K562 (cell line): Measurements from ENCODE around the gene PBXIP1. TPM values are rescaled to one million over a fixed set of nuclear protein-coding genes. Genes with fewer than 3 reads are reported as not detected.

Experiments
- ATAC-seq: fragments of 200-7000 bp; cut with Tn5 transposase; 3 replicates; pipeline ENCODE4 v1.9.1; 2020; ENCODE audit warnings: moderate library complexity
- BruUV-seq: library from RNA; stranded (reverse); fragments of 400-500 nt; replicated peaks from 2 replicates; lab custom pipeline; 2021; lab: Mats Ljungman, UMichigan
- CTCF ChIA-PET: fragments of 300-600 bp; formaldehyde crosslinking; extraction: SDS; loops from one replicate; lab custom pipeline; 2021; ENCODE audit warnings: low intra/inter-chr PET ratio; lab: Yijun Ruan, JAX
- POLR2A ChIA-PET: fragments of 300-600, 350-650 bp; sonication (Branson Sonifier 250); formaldehyde crosslinking; extraction: SDS; loops from one replicate; lab custom pipeline; 2021; ENCODE audit warnings: antibody characterized with exemption, inconsistent platforms; lab: Yijun Ruan, JAX
- DNase-seq, 4 experiments: peaks; one replicate each; pipeline versions ENCODE4 v3.0.0 to v3.0.0-alpha.2; 2011 to 2018; ENCODE audit warnings: low spot score in 3 of 4, mixed read lengths in 3 of 4; ENCODE audit errors: extremely low read depth in 1 of 4
- FAIRE-seq: peaks from 2 replicates; lab custom pipeline; 2011; peaks lifted over from hg19 to GRCh38; lab: Jason Lieb, UNC
- H2AFZ ChIP-seq: 2 replicates; pipeline ENCODE4 v1.6.0; 2011; ENCODE audit warnings: low read depth, low read length, control low read depth, inconsistent platforms
- H3K27ac ChIP-seq: fragments of 200-600 bp; 3 replicates; pipeline ENCODE4 v1.8.0; 2011; ENCODE audit warnings: low read depth, mild to moderate bottlenecking, control low read depth, inconsistent platforms, low read length, moderate library complexity, mixed read lengths; ENCODE audit errors: extremely low read depth
- H3K27me3 ChIP-seq, 2 experiments: fragments of 300-600 bp in 1 of 2; 2 replicates in 1 of 2; 3 replicates in 1 of 2; pipeline versions ENCODE4 v1.6.0 to v1.8.0; 2011; ENCODE audit warnings: inconsistent platforms in 2 of 2, low read length in 2 of 2, mild to moderate bottlenecking in 1 of 2, mixed read lengths in 1 of 2, moderate library complexity in 1 of 2; ENCODE audit not compliant: control insufficient read depth in 2 of 2, insufficient read depth in 2 of 2
- H3K36me3 ChIP-seq: fragments of 300-600 bp; 3 replicates; pipeline ENCODE4 v1.8.0; 2011; ENCODE audit warnings: mild to moderate bottlenecking, low read length, inconsistent platforms; ENCODE audit not compliant: control insufficient read depth, insufficient read depth
- H3K4me1 ChIP-seq, 2 experiments: fragments of 200-600 bp in 1 of 2; replicated peaks in 1 of 2; 2 replicates in 1 of 2; 3 replicates in 1 of 2; pipeline versions ENCODE4 v1.5.1 to v1.8.0; 2011; ENCODE audit warnings: inconsistent platforms in 2 of 2, low read length in 2 of 2, mild to moderate bottlenecking in 1 of 2, mixed read lengths in 1 of 2, moderate library complexity in 1 of 2; ENCODE audit not compliant: control insufficient read depth in 2 of 2, insufficient read depth in 2 of 2
- H3K4me2 ChIP-seq: 2 replicates; pipeline ENCODE4 v1.6.1; 2011; ENCODE audit warnings: low read length, control low read depth, inconsistent platforms, mixed read lengths; ENCODE audit not compliant: insufficient read depth
- H3K4me3 ChIP-seq: fragments of 200-600 bp; sonication (generic), shearing (Covaris generic); 2 replicates; pipeline ENCODE4 v1.5.1; 2016; ENCODE audit warnings: control low read depth, inconsistent platforms
- H3K79me2 ChIP-seq: fragments of 200-600 bp; 3 replicates; pipeline ENCODE4 v1.8.0; 2011; ENCODE audit warnings: low read length, inconsistent platforms; ENCODE audit not compliant: control insufficient read depth, insufficient read depth
- H3K9ac ChIP-seq, 2 experiments: 2 replicates each; pipeline versions ENCODE4 v1.6.0 to v1.6.1; 2011; ENCODE audit warnings: low read depth in 2 of 2, low read length in 2 of 2, control low read depth in 1 of 2, inconsistent platforms in 1 of 2, mild to moderate bottlenecking in 1 of 2, mixed read lengths in 1 of 2; ENCODE audit not compliant: insufficient read depth in 1 of 2
- H3K9me1 ChIP-seq: one replicate; pipeline ENCODE4 v1.6.0; 2011; ENCODE audit warnings: inconsistent platforms, mild to moderate bottlenecking, low read length, moderate library complexity; ENCODE audit not compliant: control insufficient read depth, insufficient read depth
- H3K9me3 ChIP-seq: replicated peaks from 2 replicates; pipeline ENCODE4 v1.5.1; 2011; ENCODE audit warnings: low read depth, low read length, inconsistent platforms; ENCODE audit not compliant: control insufficient read depth, insufficient read depth
- H4K20me1 ChIP-seq: replicated peaks from 2 replicates; pipeline ENCODE4 v1.6.1; 2011; ENCODE audit warnings: low read length, inconsistent platforms, mixed read lengths; ENCODE audit not compliant: control insufficient read depth, insufficient read depth
- ARID1B ChIP-seq: fragments of 450-650 bp; IDR thresholded peaks from 2 replicates; pipeline ENCODE4 v1.6.1; 2016; ENCODE audit warnings: antibody characterized with exemption, mild to moderate bottlenecking, inconsistent platforms
- ARNT ChIP-seq, 2 experiments: fragments of 450-650 bp; IDR thresholded peaks; 2 replicates each; pipeline ENCODE4 v1.6.1; 2016; ENCODE audit warnings: mild to moderate bottlenecking in 1 of 2
- E2F6 ChIP-seq, 2 experiments: IDR thresholded peaks; 2 replicates each; pipeline ENCODE4 v1.6.1; 2011; ENCODE audit warnings: borderline replicate concordance in 1 of 2, control low read depth in 1 of 2, low read depth in 1 of 2, low read length in 1 of 2, mild to moderate bottlenecking in 1 of 2, mixed read lengths in 1 of 2, moderate library complexity in 1 of 2; ENCODE audit not compliant: insufficient read depth in 1 of 2, insufficient read length in 1 of 2, poor library complexity in 1 of 2, severe bottlenecking in 1 of 2; ENCODE audit errors: extremely low read depth in 1 of 2
- EGR1 ChIP-seq: fragments of 450-650 bp; conservative IDR thresholded peaks from 2 replicates; pipeline ENCODE4 v1.6.1; 2017; ENCODE audit warnings: mild to moderate bottlenecking
- GABPA ChIP-seq: fragments of 200-800 bp; sonication (Bioruptor generic); conservative IDR thresholded peaks from 2 replicates; pipeline ENCODE4 v1.6.1; 2016; ENCODE audit warnings: low read depth, missing genetic modification characterization, missing compliant biosample characterization
- MYC ChIP-seq, 2 experiments: fragments of 250-450 bp in 1 of 2; sonication (Bioruptor Pico) in 1 of 2; IDR thresholded peaks; 2 replicates each; pipeline versions ENCODE4 v1.5.1 to v1.6.1; 2012 to 2021; ENCODE audit warnings: low read depth in 2 of 2, borderline replicate concordance in 1 of 2, improper control_type of control experiment in 1 of 2, low read length in 1 of 2, mild to moderate bottlenecking in 1 of 2, moderate library complexity in 1 of 2
- RBM34 ChIP-seq: fragments of 200-400 bp; formaldehyde crosslinking; IDR thresholded peaks from 2 replicates; pipeline ENCODE4 v1.6.1; 2018; ENCODE audit warnings: low read length, borderline replicate concordance; ENCODE audit not compliant: insufficient read depth
- TEAD2 ChIP-seq: fragments of 450-650 bp; IDR thresholded peaks from 2 replicates; pipeline ENCODE4 v1.6.1; 2016; ENCODE audit warnings: missing genetic modification characterization, control low read depth, missing compliant biosample characterization
- TRIM24 ChIP-seq, 2 experiments: fragments of 450-650 bp; IDR thresholded peaks; 2 replicates each; pipeline ENCODE4 v1.6.1; 2016
- VEZF1 ChIP-seq: fragments of 200-800 bp; sonication (Bioruptor generic); IDR thresholded peaks from 2 replicates; pipeline ENCODE4 v1.6.1; 2017; ENCODE audit warnings: missing genetic modification characterization, missing compliant biosample characterization
- ZBTB7A ChIP-seq: IDR thresholded peaks from 2 replicates; pipeline ENCODE4 v1.6.1; 2011; ENCODE audit warnings: low read depth, mild to moderate bottlenecking, low read length, moderate library complexity, borderline replicate concordance; ENCODE audit not compliant: control insufficient read depth
- ZNF436 ChIP-seq: fragments of 250-450, 450-650 bp; sonication (Bioruptor Pico); formaldehyde crosslinking; IDR thresholded peaks from 2 replicates; pipeline ENCODE4 v1.7.0; 2020; ENCODE audit warnings: mild to moderate bottlenecking
- WGBS: fragments of 100-300 bp; shearing (Covaris generic); methylation state at CpG from one replicate; pipeline ENCODE4 v1.1.6; 2016; ENCODE audit warnings: low coverage, mixed read lengths; ENCODE audit not compliant: insufficient coverage; ENCODE audit errors: missing lambda C conversion rate; 5-methylcytosine and 5-hydroxymethylcytosine counted together
- in situ Hi-C: fragments of 300-500 bp; cut with MboI; formaldehyde crosslinking; loops from 4 replicates; pipeline ENCODE4 v1.15.0; 2018; ENCODE audit warnings: inconsistent platforms, mixed read lengths
- intact Hi-C: fragments of 100-400 bp; cut with micrococcal nuclease; formaldehyde crosslinking; loops from 2 replicates; pipeline ENCODE4 v1.14.2; 2022
- polyA plus RNA-seq, 8 experiments: library from polyadenylated mRNA; depleted of rRNA in 4 of 8; stranded (reverse) in 5 of 8; unstranded in 3 of 8; fragments of >200 nt; fragmentation: Nextera tagmentation in 2 of 8; fragmentation: Illumina TruSeq in 1 of 8; extraction: Ambion mirVana in 2 of 8; extraction: Trizol in 1 of 8; gene quantifications; 2 replicates each; pipeline versions ENCODE4 v1.2.1 to v1.2.3, GENCODE V29; 2011 to 2014; ENCODE audit warnings: inconsistent platforms in 1 of 8, missing spikeins in 1 of 8
- total RNA-seq, 7 experiments: library from RNA; depleted of rRNA in 6 of 7; stranded (reverse); fragments of >200 nt in 6 of 7; fragmentation: Illumina TruSeq in 2 of 7; extraction: Trizol in 2 of 7; gene quantifications; 2 replicates each; pipeline versions ENCODE4 v1.2.1 to v1.2.3, GENCODE V29; 2011 to 2021; ENCODE audit warnings: low replicate concordance in 1 of 7
- TF ChIP-seq, protein P1 (sequence below), 2 experiments: fragments of 450-650 bp in 1 of 2; sonication (generic) in 1 of 2; formaldehyde crosslinking in 1 of 2; IDR thresholded peaks in 1 of 2; conservative IDR thresholded peaks in 1 of 2; 2 replicates each; pipeline versions ENCODE4 v1.6.1 to v1.8.1; 2016 to 2023; ENCODE audit warnings: mild to moderate bottlenecking in 2 of 2, moderate library complexity in 2 of 2, inconsistent platforms in 1 of 2, missing genetic modification reagents in 1 of 2

PBXIP1 gene
- total and polyA plus RNA-seq, 9 of the 15 experiments (the other 6 are each of a cell fraction or from before 2014, with no cell fraction given), result 0.13 to 8.3 (median 5.8) TPM

DNA sequence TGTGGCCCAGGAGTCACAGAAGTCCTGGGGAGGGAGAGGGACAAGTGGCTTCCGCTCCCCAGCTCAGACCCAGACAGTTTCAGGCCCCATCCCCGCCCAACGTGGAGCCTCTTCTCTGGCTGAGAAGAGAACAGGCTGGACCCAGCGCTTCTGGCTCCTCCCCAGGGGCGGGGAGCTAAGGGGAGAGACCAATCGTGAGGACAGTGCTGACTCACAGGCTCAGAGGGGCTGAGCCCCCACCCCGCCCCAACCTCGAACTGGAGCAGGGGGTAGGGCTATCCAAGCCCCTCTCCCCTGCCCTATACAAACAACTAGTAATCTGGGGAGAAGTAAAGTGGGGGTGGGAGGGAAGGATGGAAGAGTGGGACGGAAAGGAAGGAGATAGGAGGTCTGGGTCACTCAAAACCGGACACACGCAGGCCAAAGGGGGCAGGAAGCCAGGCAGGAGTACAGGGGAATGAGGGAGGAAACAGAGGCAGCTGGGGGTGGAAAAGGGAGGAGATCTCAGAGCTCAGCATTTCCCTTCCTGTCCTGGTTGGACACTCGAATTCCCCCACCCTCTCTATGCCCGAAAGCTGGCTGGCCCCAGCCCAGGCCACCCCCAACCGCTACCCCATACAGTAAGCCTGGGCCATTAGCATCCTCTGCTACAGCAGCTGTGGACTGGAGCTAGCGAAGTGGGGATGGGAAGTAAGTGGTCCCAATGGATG is 14.9 kb upstream of the PBXIP1 start, which contains the start of gene SHC1:
Gene SHC1 (minus strand): TSS at position 117 of the 710 bp plus-strand sequence. CDS start 221 bp downstream, outside the sequence.
- Histone ChIP-seq H4K20me1 (no peaks in the 10 kb centered on the region), H3K79me2 (peaks cover 52% of the 10 kb centered on the region), H3K27ac (peak within 1 kb of the TSS; percentile 84), H2AFZ (peak within 1 kb of the TSS; percentile 23; the same call in 1 of the 2 replicates), H3K36me3 (peaks cover 42% of the 10 kb centered on the region), H3K27me3 (no peaks in the 10 kb centered on the region; a peak in 1 of 5 replicates), H3K4me2 (peak within 1 kb of the TSS; percentile 82), H3K9me3 (no peaks in the 10 kb centered on the region), H3K4me3 (peak within 1 kb of the TSS; percentile 40), H3K9me1 (no peaks in the 10 kb centered on the region), H3K4me1 (peaks cover 33 to 46% of the 10 kb centered on the region in 2 experiments; a peak in 4 of 5 replicates), H3K9ac (peak within 1 kb of the TSS; percentile 59 to 91)
- ATAC-seq, result peak; percentile 85
- in situ Hi-C loops (no loop called here), intact Hi-C loops (loop anchor here (5.0 kb wide), 1 partner anchor 92 kb away; the partner anchor contains the start of gene EFNA4)
- peak; percentile 86 to 97 (median 90) for DNase-seq
- no TSS peak for BruUV-seq
- FAIRE-seq, result peak; percentile 98
- POLR2A ChIA-PET, result interaction anchor here (0.6 to 8.3 kb wide), 18 partner anchors 8 to 692 kb away, joined by 3 to 80 read pairs (median 4); partner anchors contain the start of genes EFNA4, FLAD1, LENEP and PBXIP1
- CTCF ChIA-PET, result no interaction called here
- 9% methylated on average over 11 of the region's 15 CpGs for WGBS
- TF ChIP-seq TEAD2 (tag) (no peak), VEZF1 (CRISPR knock-in tag) (peak; percentile 87), EGR1 (peak; percentile 36; the same call in 1 of the 2 replicates), GABPA (tag) (peak; percentile 61), ARID1B (peak; percentile 57; the same call in 1 of the 2 replicates), ARNT (IDR thresholded peaks at IDR 0.05) (peak; percentile 51 to 63; a peak in 2 of 4 replicates), TRIM24 (IDR thresholded peaks at IDR 0.05) (no peak), ZBTB7A (peak; percentile 97), E2F6 (IDR thresholded peaks at IDR 0.05; ENCODE audit: borderline replicate concordance in 1 of 2, extremely low read depth in 1 of 2, insufficient read depth in 1 of 2, insufficient read length in 1 of 2, low read depth in 1 of 2, low read length in 1 of 2, poor library complexity in 1 of 2, severe bottlenecking in 1 of 2) (peak in 1 of 2 experiments; percentile 5), ZNF436 (CRISPR knock-in tag) (no peak), RBM34 (no peak), MYC (IDR thresholded peaks at IDR 0.05; ENCODE audit: low read depth, low read length) (peak; percentile 63; the same call in 1 of the 2 replicates), MYC (CRISPR knock-in tag; IDR thresholded peaks at IDR 0.05; ENCODE audit: borderline replicate concordance, low read depth) (no peak)
- TF ChIP-seq, protein P1, sequence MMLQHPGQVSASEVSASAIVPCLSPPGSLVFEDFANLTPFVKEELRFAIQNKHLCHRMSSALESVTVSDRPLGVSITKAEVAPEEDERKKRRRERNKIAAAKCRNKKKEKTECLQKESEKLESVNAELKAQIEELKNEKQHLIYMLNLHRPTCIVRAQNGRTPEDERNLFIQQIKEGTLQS (IDR thresholded peaks at IDR 0.05), result peak; percentile 75
- TF ChIP-seq, protein P1 (CRISPR knock-in tag; conservative IDR thresholded peaks at IDR 0.05), result no peak
